Neural cell (in vitro differentiated cells): ENCODE measurements around the gene IMPACT.

Source experiments
- EP300 ChIP-seq: fragments of 450-650 bp; conservative IDR thresholded peaks from 2 replicates; pipeline ENCODE4 v1.6.1; 2014; ENCODE audit warnings: antibody characterized with exemption, mild to moderate bottlenecking, moderate library complexity; ENCODE audit not compliant: poor library complexity, severe bottlenecking
- EZH2 ChIP-seq: fragments of 200-600, 300-800 bp; shearing (Covaris generic), sonication (generic); IDR thresholded peaks from 2 replicates; pipeline ENCODE4 v1.6.1; 2014; ENCODE audit warnings: antibody characterized with exemption, low read length, borderline replicate concordance, mild to moderate bottlenecking; ENCODE audit not compliant: insufficient read depth, poor library complexity, severe bottlenecking
- MXI1 ChIP-seq: fragments of 450-650 bp; conservative IDR thresholded peaks from 2 replicates; pipeline ENCODE4 v1.6.1; 2014; ENCODE audit warnings: antibody characterized with exemption, mild to moderate bottlenecking; ENCODE audit not compliant: poor library complexity, severe bottlenecking
- POLR2AphosphoS5 ChIP-seq: IDR thresholded peaks from 2 replicates; pipeline ENCODE4 v1.6.1; 2012
- TF ChIP-seq, protein P1 (sequence below): fragments of 450-650 bp; IDR thresholded peaks from 2 replicates; pipeline ENCODE4 v1.5.1; 2014; ENCODE audit warnings: antibody characterized with exemption, mild to moderate bottlenecking, moderate library complexity; ENCODE audit not compliant: poor library complexity, severe bottlenecking
- TF ChIP-seq, protein P2 (sequence below): IDR thresholded peaks from 2 replicates; pipeline ENCODE4 v1.6.1; 2012; ENCODE audit warnings: borderline replicate concordance

DNA sequence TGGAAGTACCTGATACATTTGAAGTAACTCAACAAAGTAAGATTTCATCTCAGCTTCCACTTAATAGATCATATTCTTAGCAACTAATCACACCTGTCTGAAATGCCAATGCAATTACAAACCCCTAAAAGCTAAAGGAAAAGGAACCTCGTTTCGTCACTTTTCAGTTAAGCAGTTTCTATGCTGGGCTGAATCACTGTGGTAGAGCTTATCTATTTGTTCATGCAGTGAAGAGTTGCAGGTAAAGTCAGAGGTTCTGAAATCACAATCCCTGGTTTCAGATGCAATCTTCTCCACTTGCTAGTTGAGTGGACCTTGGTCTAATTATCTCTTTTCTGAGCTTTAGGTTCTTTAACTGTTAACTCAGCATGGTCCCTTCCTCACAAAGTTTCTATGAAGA, 40.3 kb downstream of the IMPACT start:
- no peak for TF ChIP-seq POLR2AphosphoS5
- TF ChIP-seq, protein P1, sequence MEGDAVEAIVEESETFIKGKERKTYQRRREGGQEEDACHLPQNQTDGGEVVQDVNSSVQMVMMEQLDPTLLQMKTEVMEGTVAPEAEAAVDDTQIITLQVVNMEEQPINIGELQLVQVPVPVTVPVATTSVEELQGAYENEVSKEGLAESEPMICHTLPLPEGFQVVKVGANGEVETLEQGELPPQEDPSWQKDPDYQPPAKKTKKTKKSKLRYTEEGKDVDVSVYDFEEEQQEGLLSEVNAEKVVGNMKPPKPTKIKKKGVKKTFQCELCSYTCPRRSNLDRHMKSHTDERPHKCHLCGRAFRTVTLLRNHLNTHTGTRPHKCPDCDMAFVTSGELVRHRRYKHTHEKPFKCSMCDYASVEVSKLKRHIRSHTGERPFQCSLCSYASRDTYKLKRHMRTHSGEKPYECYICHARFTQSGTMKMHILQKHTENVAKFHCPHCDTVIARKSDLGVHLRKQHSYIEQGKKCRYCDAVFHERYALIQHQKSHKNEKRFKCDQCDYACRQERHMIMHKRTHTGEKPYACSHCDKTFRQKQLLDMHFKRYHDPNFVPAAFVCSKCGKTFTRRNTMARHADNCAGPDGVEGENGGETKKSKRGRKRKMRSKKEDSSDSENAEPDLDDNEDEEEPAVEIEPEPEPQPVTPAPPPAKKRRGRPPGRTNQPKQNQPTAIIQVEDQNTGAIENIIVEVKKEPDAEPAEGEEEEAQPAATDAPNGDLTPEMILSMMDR = no peak
- no peak for TF ChIP-seq EP300
- TF ChIP-seq MXI1 = no peak
- TF ChIP-seq EZH2 = no peak
- TF ChIP-seq, protein P2, sequence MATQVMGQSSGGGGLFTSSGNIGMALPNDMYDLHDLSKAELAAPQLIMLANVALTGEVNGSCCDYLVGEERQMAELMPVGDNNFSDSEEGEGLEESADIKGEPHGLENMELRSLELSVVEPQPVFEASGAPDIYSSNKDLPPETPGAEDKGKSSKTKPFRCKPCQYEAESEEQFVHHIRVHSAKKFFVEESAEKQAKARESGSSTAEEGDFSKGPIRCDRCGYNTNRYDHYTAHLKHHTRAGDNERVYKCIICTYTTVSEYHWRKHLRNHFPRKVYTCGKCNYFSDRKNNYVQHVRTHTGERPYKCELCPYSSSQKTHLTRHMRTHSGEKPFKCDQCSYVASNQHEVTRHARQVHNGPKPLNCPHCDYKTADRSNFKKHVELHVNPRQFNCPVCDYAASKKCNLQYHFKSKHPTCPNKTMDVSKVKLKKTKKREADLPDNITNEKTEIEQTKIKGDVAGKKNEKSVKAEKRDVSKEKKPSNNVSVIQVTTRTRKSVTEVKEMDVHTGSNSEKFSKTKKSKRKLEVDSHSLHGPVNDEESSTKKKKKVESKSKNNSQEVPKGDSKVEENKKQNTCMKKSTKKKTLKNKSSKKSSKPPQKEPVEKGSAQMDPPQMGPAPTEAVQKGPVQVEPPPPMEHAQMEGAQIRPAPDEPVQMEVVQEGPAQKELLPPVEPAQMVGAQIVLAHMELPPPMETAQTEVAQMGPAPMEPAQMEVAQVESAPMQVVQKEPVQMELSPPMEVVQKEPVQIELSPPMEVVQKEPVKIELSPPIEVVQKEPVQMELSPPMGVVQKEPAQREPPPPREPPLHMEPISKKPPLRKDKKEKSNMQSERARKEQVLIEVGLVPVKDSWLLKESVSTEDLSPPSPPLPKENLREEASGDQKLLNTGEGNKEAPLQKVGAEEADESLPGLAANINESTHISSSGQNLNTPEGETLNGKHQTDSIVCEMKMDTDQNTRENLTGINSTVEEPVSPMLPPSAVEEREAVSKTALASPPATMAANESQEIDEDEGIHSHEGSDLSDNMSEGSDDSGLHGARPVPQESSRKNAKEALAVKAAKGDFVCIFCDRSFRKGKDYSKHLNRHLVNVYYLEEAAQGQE = no peak
